GM18867 (cell line): ENCODE data around the gene NCBP2L.
"Not testable (repeated sequence)": the region's sequence is repeated elsewhere in the genome, so short reads cannot be mapped to it uniquely, and the experiment has no call there.

Experiments used
- ATAC-seq: cut with Tn5 transposase; IDR thresholded peaks from one replicate; pipeline ENCODE4 v1.9.1; 2021; ENCODE audit warnings: mild to moderate bottlenecking, moderate library complexity; ENCODE audit not compliant: unreplicated experiment

NCBP2L gene

GRCh38 chrX:107804427-107804826 is 26.9 kb downstream of the NCBP2L start:
- no peak for ATAC-seq

- ATAC-seq, result no peak
Observed at GRCh38 chrX:107805179-107805578, 27.6 kb downstream of the NCBP2L start.

GRCh38 chrX:107810053-107810452 is 32.5 kb downstream of the NCBP2L start:
- ATAC-seq, result not testable (repeated sequence)

- no peak for ATAC-seq
Observed at GRCh38 chrX:107818900-107819521, 41.5 kb downstream of the NCBP2L start.

- no peak for ATAC-seq
Observed at GRCh38 chrX:107823042-107823441, 45.5 kb downstream of the NCBP2L start.

- ATAC-seq, result no peak
Observed at GRCh38 chrX:107823456-107823855, 45.9 kb downstream of the NCBP2L start.

- ATAC-seq, result peak; percentile 31
Observed at GRCh38 chrX:107825698-107826237, 48.2 kb downstream of the NCBP2L start, which contains the start of gene MID2. Gene MID2 (plus strand): TSS chrX:107825866. CDS start chrX:107826427, 561 bp downstream.

GRCh38 chrX:107826238-107827029 is 48.9 kb downstream of the NCBP2L start:
- peak; percentile 60 for ATAC-seq

GRCh38 chrX:107827030-107827831 is 49.7 kb downstream of the NCBP2L start:
- ATAC-seq, result no peak

GRCh38 chrX:107827852-107828251 is 50.3 kb downstream of the NCBP2L start:
- ATAC-seq, result no peak

- ATAC-seq, result no peak
Observed at GRCh38 chrX:107829878-107830277, 52.3 kb downstream of the NCBP2L start.

GRCh38 chrX:107831071-107831730 is 53.7 kb downstream of the NCBP2L start:
- no peak for ATAC-seq

- no peak for ATAC-seq
Observed at GRCh38 chrX:107834275-107835201, 57.0 kb downstream of the NCBP2L start.

GRCh38 chrX:107836958-107837357 is 59.4 kb downstream of the NCBP2L start:
- ATAC-seq, result no peak

GRCh38 chrX:107840971-107841370 is 63.4 kb downstream of the NCBP2L start:
- no peak for ATAC-seq

- no peak for ATAC-seq
Observed at GRCh38 chrX:107842715-107843400, 65.3 kb downstream of the NCBP2L start.
